Hepatocyte (in vitro differentiated cells): ENCODE results near the gene MOB3B.

Source experiments
- EZH2 ChIP-seq: fragments of 200-600 bp; sonication (generic); IDR thresholded peaks from 2 replicates; pipeline ENCODE4 v1.6.1; 2016; ENCODE audit warnings: antibody characterized with exemption, mild to moderate bottlenecking, borderline replicate concordance
- EZH2phosphoT487 ChIP-seq: fragments of 200-600 bp; sonication (generic); IDR thresholded peaks from one replicate; pipeline ENCODE4 v1.6.1; 2018; ENCODE audit warnings: antibody characterized with exemption, mild to moderate bottlenecking, low read depth, moderate library complexity; ENCODE audit not compliant: unreplicated experiment, severe bottlenecking
- TF ChIP-seq, protein P1 (sequence below): fragments of 200-600 bp; sonication (generic); IDR thresholded peaks from 2 replicates; pipeline ENCODE4 v1.5.1; 2016; ENCODE audit warnings: antibody characterized with exemption, mild to moderate bottlenecking; ENCODE audit not compliant: poor library complexity

GRCh38 chr9:27528076-27528885 is 1.3 kb downstream of the MOB3B start:
- TF ChIP-seq, protein P1, sequence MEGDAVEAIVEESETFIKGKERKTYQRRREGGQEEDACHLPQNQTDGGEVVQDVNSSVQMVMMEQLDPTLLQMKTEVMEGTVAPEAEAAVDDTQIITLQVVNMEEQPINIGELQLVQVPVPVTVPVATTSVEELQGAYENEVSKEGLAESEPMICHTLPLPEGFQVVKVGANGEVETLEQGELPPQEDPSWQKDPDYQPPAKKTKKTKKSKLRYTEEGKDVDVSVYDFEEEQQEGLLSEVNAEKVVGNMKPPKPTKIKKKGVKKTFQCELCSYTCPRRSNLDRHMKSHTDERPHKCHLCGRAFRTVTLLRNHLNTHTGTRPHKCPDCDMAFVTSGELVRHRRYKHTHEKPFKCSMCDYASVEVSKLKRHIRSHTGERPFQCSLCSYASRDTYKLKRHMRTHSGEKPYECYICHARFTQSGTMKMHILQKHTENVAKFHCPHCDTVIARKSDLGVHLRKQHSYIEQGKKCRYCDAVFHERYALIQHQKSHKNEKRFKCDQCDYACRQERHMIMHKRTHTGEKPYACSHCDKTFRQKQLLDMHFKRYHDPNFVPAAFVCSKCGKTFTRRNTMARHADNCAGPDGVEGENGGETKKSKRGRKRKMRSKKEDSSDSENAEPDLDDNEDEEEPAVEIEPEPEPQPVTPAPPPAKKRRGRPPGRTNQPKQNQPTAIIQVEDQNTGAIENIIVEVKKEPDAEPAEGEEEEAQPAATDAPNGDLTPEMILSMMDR, result no peak
- TF ChIP-seq EZH2, result no peak
- no peak for TF ChIP-seq EZH2phosphoT487
